DND-41 (cell line): Measurements from ENCODE around the gene GIT1.

ENCODE experiments used
- ATAC-seq: fragments of 200-7000 bp; cut with Tn5 transposase; 3 replicates; pipeline ENCODE4 v1.9.1; 2021; ENCODE audit warnings: low read depth; ENCODE audit not compliant: insufficient read depth
- DNase-seq: peaks from one replicate; pipeline ENCODE4 v3.0.0-alpha.2; 2020
- H2AFZ ChIP-seq: 2 replicates; pipeline ENCODE4 v1.6.0; 2012; ENCODE audit warnings: low read depth, low read length
- H3K27ac ChIP-seq: 2 replicates; pipeline ENCODE4 v1.5.1; 2012; ENCODE audit warnings: low read length, inconsistent platforms
- H3K27me3 ChIP-seq: fragments of 200-600 bp; sonication (generic); 2 replicates; pipeline ENCODE4 v1.6.0; 2012; ENCODE audit warnings: low read length, mild to moderate bottlenecking, inconsistent platforms; ENCODE audit not compliant: insufficient read depth, poor library complexity
- H3K36me3 ChIP-seq: 2 replicates; pipeline ENCODE4 v1.5.1; 2012; ENCODE audit warnings: low read length, inconsistent platforms; ENCODE audit not compliant: insufficient read depth
- H3K4me1 ChIP-seq: 2 replicates; pipeline ENCODE4 v1.5.1; 2012; ENCODE audit warnings: mild to moderate bottlenecking, low read length; ENCODE audit not compliant: insufficient read depth
- H3K4me2 ChIP-seq: 2 replicates; pipeline ENCODE4 v1.6.0; 2012; ENCODE audit warnings: mild to moderate bottlenecking, moderate library complexity, low read length, inconsistent platforms; ENCODE audit not compliant: insufficient read depth
- H3K4me3 ChIP-seq, 2 experiments: fragments of 200-600 bp in 1 of 2; shearing (Covaris generic) in 1 of 2; 2 replicates each; pipeline ENCODE4 v1.5.1; 2012 to 2016; ENCODE audit warnings: inconsistent platforms in 2 of 2, low read length in 2 of 2, mild to moderate bottlenecking in 2 of 2, low read depth in 1 of 2, moderate library complexity in 1 of 2
- H3K79me2 ChIP-seq: 2 replicates; pipeline ENCODE4 v1.6.0; 2012; ENCODE audit warnings: low read length, inconsistent platforms; ENCODE audit not compliant: insufficient read depth
- H3K9ac ChIP-seq: 2 replicates; pipeline ENCODE4 v1.6.0; 2012; ENCODE audit warnings: low read depth, mild to moderate bottlenecking, inconsistent platforms, low read length, moderate library complexity
- H3K9me3 ChIP-seq: 2 replicates; pipeline ENCODE4 v1.5.1; 2012; ENCODE audit warnings: low read length, moderate library complexity, mild to moderate bottlenecking, inconsistent platforms; ENCODE audit not compliant: insufficient read depth, severe bottlenecking
- H4K20me1 ChIP-seq: 2 replicates; pipeline ENCODE4 v1.6.0; 2012; ENCODE audit warnings: low read length; ENCODE audit not compliant: insufficient read depth
- EZH2 ChIP-seq: IDR thresholded peaks from 3 replicates; pipeline ENCODE4 v1.6.1; 2012; ENCODE audit warnings: borderline replicate concordance, low read depth, mild to moderate bottlenecking, moderate library complexity, low read length, inconsistent platforms; ENCODE audit not compliant: severe bottlenecking
- TF ChIP-seq, protein P1 (sequence below): IDR thresholded peaks from 2 replicates; pipeline ENCODE4 v1.5.1; 2012; ENCODE audit warnings: borderline replicate concordance, low read length, moderate library complexity, mild to moderate bottlenecking; ENCODE audit not compliant: poor library complexity, severe bottlenecking; ENCODE audit errors: extremely low read depth

GIT1 gene

DNA sequence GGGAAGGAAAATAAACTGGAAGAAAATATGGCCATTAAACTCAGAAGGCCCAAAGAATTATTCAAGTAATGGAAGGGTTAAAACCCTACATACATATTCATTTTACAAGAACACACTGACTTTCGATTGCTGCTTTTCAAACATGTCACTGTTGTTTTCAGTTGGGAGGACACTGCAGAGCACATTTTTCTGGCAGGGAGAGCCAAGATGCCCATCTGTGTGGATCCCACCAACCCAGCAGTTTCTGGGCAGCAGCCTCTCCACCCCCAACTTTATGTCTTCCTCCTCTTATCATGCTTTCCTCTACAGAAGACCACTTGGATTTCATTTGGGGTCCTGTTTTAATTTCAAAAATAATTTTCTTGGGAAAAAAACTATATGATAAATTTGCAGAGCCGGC, 40.4 kb upstream of the GIT1 start:
- Histone ChIP-seq H4K20me1 (0 out of 2 replicates have a peak, but pooled peaks cover 5% of the 10 kb centered on the region), H2AFZ (no peak overlapping the region), H3K4me1 (no peaks in the 10 kb centered on the region), H3K9ac (no peak overlapping the region), H3K4me3 (no peak overlapping the region), H3K79me2 (no peaks in the 10 kb centered on the region), H3K27me3 (no peaks in the 10 kb centered on the region), H3K4me2 (no peak overlapping the region), H3K9me3 (no peaks in the 10 kb centered on the region), H3K36me3 (peaks cover 47% of the 10 kb centered on the region), H3K27ac (no peak overlapping the region)
- no peak for DNase-seq
- TF ChIP-seq EZH2, result no peak
- TF ChIP-seq, protein P1, sequence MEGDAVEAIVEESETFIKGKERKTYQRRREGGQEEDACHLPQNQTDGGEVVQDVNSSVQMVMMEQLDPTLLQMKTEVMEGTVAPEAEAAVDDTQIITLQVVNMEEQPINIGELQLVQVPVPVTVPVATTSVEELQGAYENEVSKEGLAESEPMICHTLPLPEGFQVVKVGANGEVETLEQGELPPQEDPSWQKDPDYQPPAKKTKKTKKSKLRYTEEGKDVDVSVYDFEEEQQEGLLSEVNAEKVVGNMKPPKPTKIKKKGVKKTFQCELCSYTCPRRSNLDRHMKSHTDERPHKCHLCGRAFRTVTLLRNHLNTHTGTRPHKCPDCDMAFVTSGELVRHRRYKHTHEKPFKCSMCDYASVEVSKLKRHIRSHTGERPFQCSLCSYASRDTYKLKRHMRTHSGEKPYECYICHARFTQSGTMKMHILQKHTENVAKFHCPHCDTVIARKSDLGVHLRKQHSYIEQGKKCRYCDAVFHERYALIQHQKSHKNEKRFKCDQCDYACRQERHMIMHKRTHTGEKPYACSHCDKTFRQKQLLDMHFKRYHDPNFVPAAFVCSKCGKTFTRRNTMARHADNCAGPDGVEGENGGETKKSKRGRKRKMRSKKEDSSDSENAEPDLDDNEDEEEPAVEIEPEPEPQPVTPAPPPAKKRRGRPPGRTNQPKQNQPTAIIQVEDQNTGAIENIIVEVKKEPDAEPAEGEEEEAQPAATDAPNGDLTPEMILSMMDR, result no peak
- no peak for ATAC-seq

- no peaks in the 10 kb centered on the region for H3K79me2 ChIP-seq
- DNase-seq (no peak), ATAC-seq (no peak)
- H3K4me1 ChIP-seq, result no peaks in the 10 kb centered on the region
- no peak overlapping the region for H3K4me3 ChIP-seq
- H3K9ac ChIP-seq, result no peak overlapping the region
- H3K4me2 ChIP-seq, result no peak overlapping the region
- H2AFZ ChIP-seq, result no peak overlapping the region
- no peaks in the 10 kb centered on the region for H3K9me3 ChIP-seq
- no peaks in the 10 kb centered on the region for H3K27me3 ChIP-seq
- H3K27ac ChIP-seq, result no peak overlapping the region
- peaks cover 38% of the 10 kb centered on the region for H3K36me3 ChIP-seq
- TF ChIP-seq, protein P1, result no peak
- TF ChIP-seq EZH2, result no peak
- H4K20me1 ChIP-seq, result 0 out of 2 replicates have a peak, but pooled peaks cover 5% of the 10 kb centered on the region
These were observed 39.2 kb upstream of the GIT1 start for GRCh38 chr17:29628644-29629043.

DNA sequence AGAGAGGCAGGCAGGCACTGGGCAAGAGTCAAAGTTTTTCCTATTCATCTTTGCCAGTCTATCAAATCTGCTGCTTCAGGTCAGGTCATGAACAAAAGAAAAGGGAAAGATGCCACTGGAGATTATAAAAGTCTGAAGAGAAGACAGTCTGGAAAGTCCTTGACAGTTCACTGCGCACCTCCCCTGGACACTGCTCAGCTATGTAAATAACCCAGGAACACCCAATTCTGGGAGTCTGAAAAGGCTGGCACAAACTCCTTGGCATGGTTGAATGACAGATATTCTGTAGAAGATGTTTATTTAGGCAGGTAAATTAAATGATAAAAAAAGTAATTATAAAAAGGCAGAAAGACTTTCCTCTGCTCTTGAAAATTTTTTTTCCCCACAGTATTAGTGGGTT, 38.5 kb upstream of the GIT1 start:
- Histone ChIP-seq H3K27ac (no peak overlapping the region), H3K4me2 (no peak overlapping the region), H3K27me3 (no peaks in the 10 kb centered on the region), H2AFZ (no peak overlapping the region), H3K4me3 (no peak overlapping the region), H3K9ac (no peak overlapping the region), H3K36me3 (peaks cover 37% of the 10 kb centered on the region), H4K20me1 (0 out of 2 replicates have a peak, but pooled peaks cover 5% of the 10 kb centered on the region), H3K4me1 (peaks cover 5% of the 10 kb centered on the region), H3K9me3 (no peaks in the 10 kb centered on the region), H3K79me2 (no peaks in the 10 kb centered on the region)
- TF ChIP-seq, protein P1, result no peak
- TF ChIP-seq EZH2, result no peak
- DNase-seq (no peak), ATAC-seq (no peak)
